Trophoblast cell (in vitro differentiated cells and primary cell): ENCODE data around the gene PRAMEF12.

Experiments
- DNase-seq, 2 donors: peaks; one replicate each; pipeline ENCODE4 v3.0.0-alpha.2; 2016
- H2AFZ ChIP-seq: 2 replicates; pipeline ENCODE4 v1.6.1; 2013; ENCODE audit warnings: low read length, moderate library complexity, mild to moderate bottlenecking; ENCODE audit not compliant: insufficient read depth, poor library complexity
- H2AK5ac ChIP-seq: 2 replicates; pipeline ENCODE4 v1.6.1; 2013; ENCODE audit warnings: mild to moderate bottlenecking, low read length
- H2BK120ac ChIP-seq: 2 replicates; pipeline ENCODE4 v1.6.1; 2013; ENCODE audit warnings: low read length, mild to moderate bottlenecking, moderate library complexity; ENCODE audit not compliant: insufficient read depth, poor library complexity
- H2BK12ac ChIP-seq: 2 replicates; pipeline ENCODE4 v1.6.1; 2013; ENCODE audit warnings: mild to moderate bottlenecking, low read length, moderate library complexity
- H2BK5ac ChIP-seq: 2 replicates; pipeline ENCODE4 v1.6.1; 2013; ENCODE audit warnings: low read length, low read depth, moderate library complexity, mild to moderate bottlenecking; ENCODE audit not compliant: poor library complexity
- H3K14ac ChIP-seq: 2 replicates; pipeline ENCODE4 v1.6.1; 2013; ENCODE audit warnings: mild to moderate bottlenecking, low read length
- H3K18ac ChIP-seq: 2 replicates; pipeline ENCODE4 v1.6.1; 2013; ENCODE audit warnings: mild to moderate bottlenecking, low read length
- H3K23ac ChIP-seq: 2 replicates; pipeline ENCODE4 v1.6.1; 2013; ENCODE audit warnings: low read length
- H3K27ac ChIP-seq: 2 replicates; pipeline ENCODE4 v1.5.1; 2013; ENCODE audit warnings: low read depth, mild to moderate bottlenecking, inconsistent platforms, low read length, moderate library complexity
- H3K27me3 ChIP-seq: 2 replicates; pipeline ENCODE4 v1.6.1; 2013; ENCODE audit warnings: inconsistent platforms, mild to moderate bottlenecking, low read length, moderate library complexity; ENCODE audit not compliant: insufficient read depth
- H3K36me3 ChIP-seq, 2 experiments: 1 replicate in 1 of 2; 2 replicates in 1 of 2; pipeline ENCODE4 v1.6.1; 2013; ENCODE audit warnings: low read length in 2 of 2, mild to moderate bottlenecking in 2 of 2, moderate library complexity in 1 of 2; ENCODE audit not compliant: insufficient read depth in 2 of 2, control insufficient read depth in 1 of 2
- H3K4ac ChIP-seq: 2 replicates; pipeline ENCODE4 v1.6.1; 2013; ENCODE audit warnings: low read depth, mild to moderate bottlenecking, low read length, moderate library complexity
- H3K4me1 ChIP-seq, 2 experiments: 1 replicate in 1 of 2; 2 replicates in 1 of 2; pipeline ENCODE4 v1.6.1; 2013; ENCODE audit warnings: low read length in 2 of 2, mild to moderate bottlenecking in 2 of 2, moderate library complexity in 1 of 2; ENCODE audit not compliant: insufficient read depth in 2 of 2, control insufficient read depth in 1 of 2
- H3K4me2 ChIP-seq: 2 replicates; pipeline ENCODE4 v1.6.1; 2013; ENCODE audit warnings: inconsistent platforms, mild to moderate bottlenecking, low read length, moderate library complexity
- H3K4me3 ChIP-seq: 2 replicates; pipeline ENCODE4 v1.5.1; 2013; ENCODE audit warnings: mild to moderate bottlenecking, low read depth, low read length, inconsistent platforms
- H3K79me1 ChIP-seq: one replicate; pipeline ENCODE4 v1.6.1; 2013; ENCODE audit warnings: low read length
- H3K79me2 ChIP-seq: 2 replicates; pipeline ENCODE4 v1.6.1; 2013; ENCODE audit warnings: low read length, mild to moderate bottlenecking; ENCODE audit not compliant: control insufficient read depth, insufficient read depth, poor library complexity
- H3K9ac ChIP-seq: 2 replicates; pipeline ENCODE4 v1.6.1; 2013; ENCODE audit warnings: mild to moderate bottlenecking, low read length
- H3K9me3 ChIP-seq: 2 replicates; pipeline ENCODE4 v1.6.1; 2013; ENCODE audit warnings: low read depth, mild to moderate bottlenecking, control low read depth, inconsistent platforms, low read length; ENCODE audit not compliant: insufficient read depth
- H4K12ac ChIP-seq: 2 replicates; pipeline ENCODE4 v1.6.1; 2013; ENCODE audit warnings: low read depth, mild to moderate bottlenecking, low read length, moderate library complexity
- H4K8ac ChIP-seq: 2 replicates; pipeline ENCODE4 v1.6.1; 2013; ENCODE audit warnings: low read depth, mild to moderate bottlenecking, low read length, moderate library complexity
- H4K91ac ChIP-seq: one replicate; pipeline ENCODE4 v1.6.1; 2013; ENCODE audit warnings: low read depth, mild to moderate bottlenecking, low read length, moderate library complexity
- WGBS: extraction: QIAGEN DNeasy Blood & Tissue Kit; methylation state at CpG from one replicate; pipeline ENCODE4 v1.1.7; 2013; ENCODE audit warnings: missing lambda C conversion rate; ENCODE audit not compliant: insufficient read length, insufficient coverage; ENCODE audit errors: extremely low coverage; 5-methylcytosine and 5-hydroxymethylcytosine counted together

PRAMEF12 gene

GRCh38 chr1:12734651-12735050, 38.9 kb upstream of the PRAMEF12 start:
- Histone ChIP-seq H2BK5ac (no peak overlapping the region), H3K4me3 (no peak overlapping the region), H3K23ac (no peak overlapping the region), H3K4ac (no peak overlapping the region), H3K9ac (no peak overlapping the region), H4K12ac (no peak overlapping the region), H2BK12ac (no peak overlapping the region), H4K8ac (no peak overlapping the region), H3K79me1 (no peaks in the 10 kb centered on the region), H3K27ac (no peak overlapping the region), H2AFZ (no peak overlapping the region), H3K4me1 (peaks cover 0 to 2% of the 10 kb centered on the region in 2 experiments), H3K79me2 (no peaks in the 10 kb centered on the region), H3K4me2 (no peak overlapping the region), H3K27me3 (no peaks in the 10 kb centered on the region), H4K91ac (no peak overlapping the region), H2BK120ac (no peak overlapping the region), H3K9me3 (peaks cover 2% of the 10 kb centered on the region), H3K18ac (no peak overlapping the region), H3K14ac (no peak overlapping the region), H3K36me3 (no peaks in the 10 kb centered on the region), H2AK5ac (no peak overlapping the region)
- 100% methylated on average over 1 of the region's 3 CpGs for WGBS
- DNase-seq = peak; percentile 80 to 86

GRCh38 chr1:12738934-12739333, 34.6 kb upstream of the PRAMEF12 start:
- WGBS = no CpG with 5 or more reads among the region's 1 CpG
- no peak overlapping the region for H3K14ac ChIP-seq
- no peak overlapping the region for H3K27ac ChIP-seq
- no peak overlapping the region for H4K12ac ChIP-seq
- H3K79me2 ChIP-seq = no peaks in the 10 kb centered on the region
- no peak overlapping the region for H2AFZ ChIP-seq
- H3K18ac ChIP-seq = no peak overlapping the region
- H3K27me3 ChIP-seq = no peaks in the 10 kb centered on the region
- H3K9me3 ChIP-seq = peaks cover 1% of the 10 kb centered on the region
- no peak overlapping the region for H3K23ac ChIP-seq
- no peak overlapping the region for H4K8ac ChIP-seq
- H3K36me3 ChIP-seq = no peaks in the 10 kb centered on the region
- no peak overlapping the region for H2BK12ac ChIP-seq
- H2BK120ac ChIP-seq = no peak overlapping the region
- H3K79me1 ChIP-seq = no peaks in the 10 kb centered on the region
- no peak overlapping the region for H3K9ac ChIP-seq
- H3K4me2 ChIP-seq = no peak overlapping the region
- no peak overlapping the region for H3K4ac ChIP-seq
- peaks cover 0 to 2% of the 10 kb centered on the region in 2 experiments for H3K4me1 ChIP-seq
- no peak overlapping the region for H2BK5ac ChIP-seq
- no peak overlapping the region for H3K4me3 ChIP-seq
- no peak for DNase-seq
- H2AK5ac ChIP-seq = no peak overlapping the region
- no peak overlapping the region for H4K91ac ChIP-seq

DNA sequence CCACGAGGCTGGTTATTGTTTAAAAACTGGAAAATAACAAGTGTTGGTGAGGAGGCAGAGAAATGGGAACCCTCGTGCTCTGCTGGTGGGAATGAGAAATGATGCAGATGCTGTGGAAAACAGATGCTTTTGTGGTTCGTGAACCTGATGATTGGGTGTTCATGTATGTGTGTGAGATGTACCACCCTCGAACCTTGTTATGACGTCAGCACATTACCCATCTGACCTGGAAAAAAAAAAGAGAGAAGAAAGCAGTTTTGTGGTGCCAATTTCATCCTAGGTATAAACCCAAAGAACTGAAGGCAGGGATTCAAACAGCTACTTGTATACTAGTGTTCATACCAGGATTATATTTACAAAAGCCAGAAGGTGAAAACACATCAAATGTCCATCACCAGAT, 33.9 kb upstream of the PRAMEF12 start:
- Histone ChIP-seq H2BK12ac (no peak overlapping the region), H3K9ac (no peak overlapping the region), H3K36me3 (no peaks in the 10 kb centered on the region), H4K8ac (no peak overlapping the region), H3K27me3 (no peaks in the 10 kb centered on the region), H3K23ac (no peak overlapping the region), H3K4me1 (peaks cover 0 to 2% of the 10 kb centered on the region in 2 experiments), H3K4me2 (no peak overlapping the region), H3K4me3 (no peak overlapping the region), H2AK5ac (no peak overlapping the region), H4K91ac (no peak overlapping the region), H3K27ac (no peak overlapping the region), H2AFZ (no peak overlapping the region), H3K4ac (no peak overlapping the region), H4K12ac (no peak overlapping the region), H3K79me1 (no peaks in the 10 kb centered on the region), H2BK120ac (no peak overlapping the region), H3K18ac (no peak overlapping the region), H3K14ac (no peak overlapping the region), H3K9me3 (peaks cover 1% of the 10 kb centered on the region), H2BK5ac (no peak overlapping the region), H3K79me2 (no peaks in the 10 kb centered on the region)
- WGBS = no CpG with 5 or more reads among the region's 5 CpGs
- no peak for DNase-seq

DNA sequence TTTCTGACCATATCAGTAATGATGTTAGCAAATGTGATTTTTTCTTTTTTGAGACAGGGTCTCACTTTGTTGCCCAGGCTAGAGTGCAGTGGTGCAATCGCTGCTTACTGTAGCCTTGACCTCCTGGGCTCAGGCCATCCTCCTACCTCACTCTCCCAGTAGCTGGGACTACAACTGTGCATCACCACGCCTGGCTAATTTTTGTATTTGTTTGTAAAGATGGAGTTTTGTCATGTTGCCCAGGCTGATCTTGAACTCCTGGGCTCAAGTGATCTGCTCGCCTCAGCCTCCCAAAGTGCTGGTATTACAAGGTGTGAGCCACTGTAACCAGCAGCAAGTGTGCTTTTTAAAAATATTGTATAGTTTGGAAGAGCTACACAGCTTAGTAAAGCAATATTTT, 31.6 kb upstream of the PRAMEF12 start:
- DNase-seq = no peak
- Histone ChIP-seq H2AK5ac (no peak overlapping the region), H3K9me3 (peaks cover 1% of the 10 kb centered on the region), H3K79me1 (no peaks in the 10 kb centered on the region), H2BK5ac (no peak overlapping the region), H3K4me3 (no peak overlapping the region), H3K27ac (no peak overlapping the region), H4K91ac (no peak overlapping the region), H3K9ac (no peak overlapping the region), H3K4me2 (no peak overlapping the region), H3K27me3 (no peaks in the 10 kb centered on the region), H4K8ac (no peak overlapping the region), H3K18ac (no peak overlapping the region), H4K12ac (no peak overlapping the region), H3K23ac (no peak overlapping the region), H3K4ac (no peak overlapping the region), H3K4me1 (no peaks in the 10 kb centered on the region), H2BK12ac (no peak overlapping the region), H3K14ac (no peak overlapping the region), H3K36me3 (no peaks in the 10 kb centered on the region), H2AFZ (no peak overlapping the region), H2BK120ac (no peak overlapping the region), H3K79me2 (no peaks in the 10 kb centered on the region)
- WGBS = no CpG with 5 or more reads among the region's 3 CpGs
